K562 (cell line): ENCODE results near the gene PABPC1L. TPM values are rescaled to one million over a fixed set of nuclear protein-coding genes. Genes with fewer than 3 reads are reported as not detected.

Experiments
- ATAC-seq: fragments of 200-7000 bp; cut with Tn5 transposase; 3 replicates; pipeline ENCODE4 v1.9.1; 2020; ENCODE audit warnings: moderate library complexity
- BruUV-seq: library from RNA; stranded (reverse); fragments of 400-500 nt; replicated peaks from 2 replicates; lab custom pipeline; 2021; lab: Mats Ljungman, UMichigan
- CTCF ChIA-PET: fragments of 300-600 bp; formaldehyde crosslinking; extraction: SDS; loops from one replicate; lab custom pipeline; 2021; ENCODE audit warnings: low intra/inter-chr PET ratio; lab: Yijun Ruan, JAX
- POLR2A ChIA-PET: fragments of 300-600, 350-650 bp; sonication (Branson Sonifier 250); formaldehyde crosslinking; extraction: SDS; loops from one replicate; lab custom pipeline; 2021; ENCODE audit warnings: antibody characterized with exemption, inconsistent platforms; lab: Yijun Ruan, JAX
- DNase-seq, 4 experiments: peaks; one replicate each; pipeline versions ENCODE4 v3.0.0 to v3.0.0-alpha.2; 2011 to 2018; ENCODE audit warnings: low spot score in 3 of 4, mixed read lengths in 3 of 4; ENCODE audit errors: extremely low read depth in 1 of 4
- FAIRE-seq: peaks from 2 replicates; lab custom pipeline; 2011; peaks lifted over from hg19 to GRCh38; lab: Jason Lieb, UNC
- H2AFZ ChIP-seq: 2 replicates; pipeline ENCODE4 v1.6.0; 2011; ENCODE audit warnings: low read depth, low read length, control low read depth, inconsistent platforms
- H3K27ac ChIP-seq: fragments of 200-600 bp; 3 replicates; pipeline ENCODE4 v1.8.0; 2011; ENCODE audit warnings: low read depth, mild to moderate bottlenecking, control low read depth, inconsistent platforms, low read length, moderate library complexity, mixed read lengths; ENCODE audit errors: extremely low read depth
- H3K27me3 ChIP-seq, 2 experiments: fragments of 300-600 bp in 1 of 2; 2 replicates in 1 of 2; 3 replicates in 1 of 2; pipeline versions ENCODE4 v1.6.0 to v1.8.0; 2011; ENCODE audit warnings: inconsistent platforms in 2 of 2, low read length in 2 of 2, mild to moderate bottlenecking in 1 of 2, mixed read lengths in 1 of 2, moderate library complexity in 1 of 2; ENCODE audit not compliant: control insufficient read depth in 2 of 2, insufficient read depth in 2 of 2
- H3K36me3 ChIP-seq: fragments of 300-600 bp; 3 replicates; pipeline ENCODE4 v1.8.0; 2011; ENCODE audit warnings: mild to moderate bottlenecking, low read length, inconsistent platforms; ENCODE audit not compliant: control insufficient read depth, insufficient read depth
- H3K4me1 ChIP-seq, 2 experiments: fragments of 200-600 bp in 1 of 2; replicated peaks in 1 of 2; 2 replicates in 1 of 2; 3 replicates in 1 of 2; pipeline versions ENCODE4 v1.5.1 to v1.8.0; 2011; ENCODE audit warnings: inconsistent platforms in 2 of 2, low read length in 2 of 2, mild to moderate bottlenecking in 1 of 2, mixed read lengths in 1 of 2, moderate library complexity in 1 of 2; ENCODE audit not compliant: control insufficient read depth in 2 of 2, insufficient read depth in 2 of 2
- H3K4me2 ChIP-seq: 2 replicates; pipeline ENCODE4 v1.6.1; 2011; ENCODE audit warnings: low read length, control low read depth, inconsistent platforms, mixed read lengths; ENCODE audit not compliant: insufficient read depth
- H3K4me3 ChIP-seq: fragments of 200-600 bp; sonication (generic), shearing (Covaris generic); 2 replicates; pipeline ENCODE4 v1.5.1; 2016; ENCODE audit warnings: control low read depth, inconsistent platforms
- H3K79me2 ChIP-seq: fragments of 200-600 bp; 3 replicates; pipeline ENCODE4 v1.8.0; 2011; ENCODE audit warnings: low read length, inconsistent platforms; ENCODE audit not compliant: control insufficient read depth, insufficient read depth
- H3K9ac ChIP-seq, 2 experiments: 2 replicates each; pipeline versions ENCODE4 v1.6.0 to v1.6.1; 2011; ENCODE audit warnings: low read depth in 2 of 2, low read length in 2 of 2, control low read depth in 1 of 2, inconsistent platforms in 1 of 2, mild to moderate bottlenecking in 1 of 2, mixed read lengths in 1 of 2; ENCODE audit not compliant: insufficient read depth in 1 of 2
- H3K9me1 ChIP-seq: one replicate; pipeline ENCODE4 v1.6.0; 2011; ENCODE audit warnings: inconsistent platforms, mild to moderate bottlenecking, low read length, moderate library complexity; ENCODE audit not compliant: control insufficient read depth, insufficient read depth
- H3K9me3 ChIP-seq: replicated peaks from 2 replicates; pipeline ENCODE4 v1.5.1; 2011; ENCODE audit warnings: low read depth, low read length, inconsistent platforms; ENCODE audit not compliant: control insufficient read depth, insufficient read depth
- H4K20me1 ChIP-seq: replicated peaks from 2 replicates; pipeline ENCODE4 v1.6.1; 2011; ENCODE audit warnings: low read length, inconsistent platforms, mixed read lengths; ENCODE audit not compliant: control insufficient read depth, insufficient read depth
- ARID3A ChIP-seq: IDR thresholded peaks from 2 replicates; pipeline ENCODE4 v1.6.1; 2012; ENCODE audit warnings: low read depth, low read length, improper control_type of control experiment, borderline replicate concordance
- E2F6 ChIP-seq, 2 experiments: IDR thresholded peaks; 2 replicates each; pipeline ENCODE4 v1.6.1; 2011; ENCODE audit warnings: borderline replicate concordance in 1 of 2, control low read depth in 1 of 2, low read depth in 1 of 2, low read length in 1 of 2, mild to moderate bottlenecking in 1 of 2, mixed read lengths in 1 of 2, moderate library complexity in 1 of 2; ENCODE audit not compliant: insufficient read depth in 1 of 2, insufficient read length in 1 of 2, poor library complexity in 1 of 2, severe bottlenecking in 1 of 2; ENCODE audit errors: extremely low read depth in 1 of 2
- ZFPM2 ChIP-seq: fragments of 250-450 bp; sonication (Bioruptor Pico); IDR thresholded peaks from 2 replicates; pipeline ENCODE4 v1.5.1; 2022; ENCODE audit warnings: mild to moderate bottlenecking
- WGBS: fragments of 100-300 bp; shearing (Covaris generic); methylation state at CpG from one replicate; pipeline ENCODE4 v1.1.6; 2016; ENCODE audit warnings: low coverage, mixed read lengths; ENCODE audit not compliant: insufficient coverage; ENCODE audit errors: missing lambda C conversion rate; 5-methylcytosine and 5-hydroxymethylcytosine counted together
- in situ Hi-C: fragments of 300-500 bp; cut with MboI; formaldehyde crosslinking; loops from 4 replicates; pipeline ENCODE4 v1.15.0; 2018; ENCODE audit warnings: inconsistent platforms, mixed read lengths
- intact Hi-C: fragments of 100-400 bp; cut with micrococcal nuclease; formaldehyde crosslinking; loops from 2 replicates; pipeline ENCODE4 v1.14.2; 2022
- polyA plus RNA-seq, 8 experiments: library from polyadenylated mRNA; depleted of rRNA in 4 of 8; stranded (reverse) in 5 of 8; unstranded in 3 of 8; fragments of >200 nt; fragmentation: Nextera tagmentation in 2 of 8; fragmentation: Illumina TruSeq in 1 of 8; extraction: Ambion mirVana in 2 of 8; extraction: Trizol in 1 of 8; gene quantifications; 2 replicates each; pipeline versions ENCODE4 v1.2.1 to v1.2.3, GENCODE V29; 2011 to 2014; ENCODE audit warnings: inconsistent platforms in 1 of 8, missing spikeins in 1 of 8
- total RNA-seq, 7 experiments: library from RNA; depleted of rRNA in 6 of 7; stranded (reverse); fragments of >200 nt in 6 of 7; fragmentation: Illumina TruSeq in 2 of 7; extraction: Trizol in 2 of 7; gene quantifications; 2 replicates each; pipeline versions ENCODE4 v1.2.1 to v1.2.3, GENCODE V29; 2011 to 2021; ENCODE audit warnings: low replicate concordance in 1 of 7

PABPC1L gene
- total and polyA plus RNA-seq, 9 of the 15 experiments (the other 6 are each of a cell fraction or from before 2014, with no cell fraction given): 6.0 to 90.3 (median 15.8) TPM

- peaks cover 81% of the 10 kb centered on the region; the same call in 2 of the 3 replicates for H3K36me3 ChIP-seq
- WGBS: 88% methylated on average over 7 of the region's 9 CpGs
- in situ Hi-C loops (no loop called here), intact Hi-C loops (no loop called here)
- no peaks in the 10 kb centered on the region for H3K9me1 ChIP-seq
- no TSS peak for BruUV-seq
- POLR2A ChIA-PET: interaction anchor here (4.1 kb wide), 1 partner anchor 10 kb away, joined by 21 read pairs; no protein-coding TSS in a partner anchor
- H3K9me3 ChIP-seq: no peaks in the 10 kb centered on the region
- no peak for ATAC-seq
- H4K20me1 ChIP-seq: peaks cover 13% of the 10 kb centered on the region
- H3K9ac ChIP-seq: no peak overlapping the region
- H3K27me3 ChIP-seq: no peaks in the 10 kb centered on the region
- H2AFZ ChIP-seq: no peak overlapping the region
- no peak for DNase-seq
- CTCF ChIA-PET: no interaction called here
- no peak for FAIRE-seq
- TF ChIP-seq ARID3A (no peak), E2F6 (IDR thresholded peaks at IDR 0.05; ENCODE audit: borderline replicate concordance in 1 of 2, extremely low read depth in 1 of 2, insufficient read depth in 1 of 2, insufficient read length in 1 of 2, low read depth in 1 of 2, low read length in 1 of 2, poor library complexity in 1 of 2, severe bottlenecking in 1 of 2) (no peak), ZFPM2 (CRISPR knock-in tag) (no peak)
- TF ChIP-seq, all 486 proteins: peak for 0
- Histone ChIP-seq H3K4me3 (no peak overlapping the region), H3K4me2 (no peak overlapping the region), H3K79me2 (no peaks in the 10 kb centered on the region), H3K4me1 (no peaks in the 10 kb centered on the region), H3K27ac (no peak overlapping the region)
Measured at GRCh38 chr20:44938637-44939036, 28.8 kb downstream of the PABPC1L start.
